Calu3 (cell line): ENCODE results near the gene TAC3. TPM values are rescaled to one million over a fixed set of nuclear protein-coding genes. Genes with fewer than 3 reads are reported as not detected.

Experiments
- Bru-seq: library from RNA; stranded (reverse); fragments of 400-500 nt; gene quantifications from one replicate; lab custom pipeline; 2021; lab: Mats Ljungman, UMichigan
- BruChase-seq, 2 experiments: library from RNA; stranded (reverse); fragments of 400-500 nt; gene quantifications; one replicate each; lab custom pipeline; 2021; lab: Mats Ljungman, UMichigan
- BruUV-seq: library from RNA; stranded (reverse); fragments of 400-500 nt; replicated peaks from 2 replicates; lab custom pipeline; 2021; lab: Mats Ljungman, UMichigan
- CTCF ChIA-PET: fragments of 300-600 bp; sonication (Branson Sonifier 250); formaldehyde crosslinking; loops from one replicate; lab custom pipeline; 2022; ENCODE audit warnings: antibody characterized with exemption; lab: Charles Lee
- DNase-seq: peaks from one replicate; pipeline ENCODE4 v3.0.0; 2022
- H3K27ac Mint-ChIP-seq: one replicate; pipeline ENCODE4 v1.8.0; 2022; ENCODE audit warnings: mixed read lengths; ENCODE audit not compliant: unreplicated experiment
- H3K27me3 Mint-ChIP-seq: one replicate; pipeline ENCODE4 v1.8.0; 2022; ENCODE audit warnings: mixed read lengths; ENCODE audit not compliant: unreplicated experiment
- H3K36me3 Mint-ChIP-seq: one replicate; pipeline ENCODE4 v1.8.0; 2022; ENCODE audit warnings: mild to moderate bottlenecking, moderate library complexity, mixed read lengths; ENCODE audit not compliant: insufficient read depth, unreplicated experiment
- H3K4me1 Mint-ChIP-seq: one replicate; pipeline ENCODE4 v1.8.0; 2022; ENCODE audit warnings: mild to moderate bottlenecking, low read depth, mixed read lengths; ENCODE audit not compliant: unreplicated experiment
- H3K4me3 Mint-ChIP-seq: one replicate; pipeline ENCODE4 v1.8.0; 2022; ENCODE audit warnings: mild to moderate bottlenecking, low read depth, moderate library complexity, mixed read lengths; ENCODE audit not compliant: unreplicated experiment
- H3K9me3 Mint-ChIP-seq: one replicate; pipeline ENCODE4 v1.8.0; 2022; ENCODE audit warnings: low read depth, mixed read lengths; ENCODE audit not compliant: unreplicated experiment
- intact Hi-C: fragments of 100-400 bp; cut with micrococcal nuclease; formaldehyde crosslinking; loops from one replicate; pipeline ENCODE4 v1.10.0; 2022; ENCODE audit not compliant: unreplicated experiment
- long read RNA-seq: library from polyadenylated mRNA; stranded (forward); transcript quantifications from one replicate; pipeline ENCODE4 v2.0.0, GENCODE V29; 2022
- total RNA-seq: library from RNA; stranded (reverse); gene quantifications from 2 replicates; pipeline ENCODE4 v1.2.3, GENCODE V29; 2022
- TF ChIP-seq, protein P1 (sequence below): fragments of 200-600 bp; IDR thresholded peaks from one replicate; pipeline ENCODE4 v1.8.0; 2022; ENCODE audit warnings: antibody characterized with exemption; ENCODE audit not compliant: unreplicated experiment

TAC3 gene
- not detected in 2 replicates for total RNA-seq
- percentile 26 among the genes with signal in this experiment for Bru-seq, nascent RNA
- BruChase-seq, experiment 1, labeled RNA remaining after a 6-hour chase, result percentile 35 among the genes with signal in this experiment
- BruChase-seq, experiment 2, labeled RNA remaining after a 2-hour chase, result percentile 29 among the genes with signal in this experiment
- long read RNA-seq, result 0 reads

DNA sequence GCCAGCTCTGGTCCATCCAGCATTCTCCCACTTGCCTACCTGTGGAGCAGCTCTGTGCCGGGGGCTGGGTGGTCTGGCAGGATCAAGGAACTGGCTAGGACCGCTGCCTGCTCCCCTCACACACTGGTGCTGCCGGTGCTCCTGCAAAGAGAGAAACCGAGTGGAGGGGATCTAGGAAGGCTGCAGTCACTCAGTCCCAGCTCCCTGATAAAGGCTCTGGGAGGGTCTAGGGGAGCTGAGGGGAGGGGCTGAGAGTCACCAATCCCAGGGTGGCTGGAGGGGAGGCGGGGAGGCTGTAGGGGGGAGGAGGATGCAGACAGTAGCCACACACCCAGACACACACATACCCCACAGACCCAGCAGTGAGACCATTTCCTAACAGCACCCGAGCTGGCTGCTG, at the start of gene TAC3:
TSS of gene TAC3 (minus strand) at position 182 of the 400 bp plus-strand sequence. CDS start 732 bp downstream, outside the sequence.
- Mint-ChIP-seq H3K4me3 (no peak within 1 kb of the TSS), H3K36me3 (no peaks in the 10 kb centered on the region), H3K9me3 (no peaks in the 10 kb centered on the region), H3K27ac (no peak within 1 kb of the TSS), H3K4me1 (no peaks in the 10 kb centered on the region), H3K27me3 (peaks cover 51% of the 10 kb centered on the region)
- BruUV-seq, result no TSS peak
- intact Hi-C loops, result no loop called here
- TF ChIP-seq, protein P1, sequence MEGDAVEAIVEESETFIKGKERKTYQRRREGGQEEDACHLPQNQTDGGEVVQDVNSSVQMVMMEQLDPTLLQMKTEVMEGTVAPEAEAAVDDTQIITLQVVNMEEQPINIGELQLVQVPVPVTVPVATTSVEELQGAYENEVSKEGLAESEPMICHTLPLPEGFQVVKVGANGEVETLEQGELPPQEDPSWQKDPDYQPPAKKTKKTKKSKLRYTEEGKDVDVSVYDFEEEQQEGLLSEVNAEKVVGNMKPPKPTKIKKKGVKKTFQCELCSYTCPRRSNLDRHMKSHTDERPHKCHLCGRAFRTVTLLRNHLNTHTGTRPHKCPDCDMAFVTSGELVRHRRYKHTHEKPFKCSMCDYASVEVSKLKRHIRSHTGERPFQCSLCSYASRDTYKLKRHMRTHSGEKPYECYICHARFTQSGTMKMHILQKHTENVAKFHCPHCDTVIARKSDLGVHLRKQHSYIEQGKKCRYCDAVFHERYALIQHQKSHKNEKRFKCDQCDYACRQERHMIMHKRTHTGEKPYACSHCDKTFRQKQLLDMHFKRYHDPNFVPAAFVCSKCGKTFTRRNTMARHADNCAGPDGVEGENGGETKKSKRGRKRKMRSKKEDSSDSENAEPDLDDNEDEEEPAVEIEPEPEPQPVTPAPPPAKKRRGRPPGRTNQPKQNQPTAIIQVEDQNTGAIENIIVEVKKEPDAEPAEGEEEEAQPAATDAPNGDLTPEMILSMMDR, result no peak
- CTCF ChIA-PET, result interaction anchor here (1.2 kb wide), 1 partner anchor 9 kb away, joined by 7 read pairs; no protein-coding TSS in a partner anchor
- no peak for DNase-seq

DNA sequence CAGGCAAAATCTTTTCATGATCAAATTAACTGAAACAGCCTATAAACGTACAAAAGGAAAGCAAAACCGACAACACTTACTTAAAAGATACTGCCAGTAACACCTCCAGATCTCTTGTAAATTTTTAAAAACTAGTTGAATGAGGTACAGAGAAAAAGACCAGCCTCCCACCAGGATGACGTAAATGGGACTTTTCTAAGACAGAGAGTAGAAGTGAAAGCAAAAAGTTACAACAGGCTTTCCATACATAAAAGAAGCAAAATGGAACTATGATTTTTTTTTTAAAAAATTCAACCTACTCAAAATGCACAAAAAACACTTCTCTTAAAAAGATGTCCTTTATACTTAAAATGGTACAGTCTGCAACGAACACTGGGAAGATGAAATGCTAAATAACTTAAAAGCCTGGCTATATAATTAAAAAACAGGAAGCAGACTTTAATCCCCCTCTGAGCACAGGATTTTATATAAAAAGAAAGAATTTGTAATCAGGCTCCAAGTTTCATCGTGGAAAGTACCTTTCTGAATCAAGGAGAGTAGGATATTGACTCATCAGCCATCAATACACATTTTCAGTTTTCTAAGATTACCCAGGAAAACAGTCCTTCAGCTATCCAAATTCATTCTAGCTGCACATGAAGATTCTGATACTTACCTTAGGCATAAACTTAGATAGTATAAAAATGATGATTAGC, 47.8 kb upstream of the TAC3 start:
- CTCF ChIA-PET, result interaction anchor here (0.6 kb wide), 1 partner anchor 307 kb away, joined by 3 read pairs; no protein-coding TSS in a partner anchor

GRCh38 chr12:57058454-57058853, 42.1 kb upstream of the TAC3 start:
- BruUV-seq, result no TSS peak
- no peaks in the 10 kb centered on the region for H3K27me3 Mint-ChIP-seq
- TF ChIP-seq, protein P1, result no peak
- CTCF ChIA-PET, result no interaction called here
- H3K4me1 Mint-ChIP-seq, result no peaks in the 10 kb centered on the region
- H3K27ac Mint-ChIP-seq, result no peak overlapping the region
- H3K36me3 Mint-ChIP-seq, result peaks cover 17% of the 10 kb centered on the region
- H3K4me3 Mint-ChIP-seq, result no peak overlapping the region
- no peak for DNase-seq
- no peaks in the 10 kb centered on the region for H3K9me3 Mint-ChIP-seq
- intact Hi-C loops, result no loop called here

More for the DNA sequence above, 47.8 kb upstream of the TAC3 start:
- Mint-ChIP-seq H3K4me1 (no peaks in the 10 kb centered on the region), H3K27me3 (no peaks in the 10 kb centered on the region), H3K9me3 (no peaks in the 10 kb centered on the region), H3K4me3 (no peak overlapping the region), H3K36me3 (peaks cover 13% of the 10 kb centered on the region), H3K27ac (no peak overlapping the region)
- TF ChIP-seq, protein P1, result no peak
- DNase-seq, result no peak
- intact Hi-C loops, result loop anchor here (2.0 kb wide), 1 partner anchor 307 kb away; no protein-coding TSS in a partner anchor
- BruUV-seq, result no TSS peak

DNA sequence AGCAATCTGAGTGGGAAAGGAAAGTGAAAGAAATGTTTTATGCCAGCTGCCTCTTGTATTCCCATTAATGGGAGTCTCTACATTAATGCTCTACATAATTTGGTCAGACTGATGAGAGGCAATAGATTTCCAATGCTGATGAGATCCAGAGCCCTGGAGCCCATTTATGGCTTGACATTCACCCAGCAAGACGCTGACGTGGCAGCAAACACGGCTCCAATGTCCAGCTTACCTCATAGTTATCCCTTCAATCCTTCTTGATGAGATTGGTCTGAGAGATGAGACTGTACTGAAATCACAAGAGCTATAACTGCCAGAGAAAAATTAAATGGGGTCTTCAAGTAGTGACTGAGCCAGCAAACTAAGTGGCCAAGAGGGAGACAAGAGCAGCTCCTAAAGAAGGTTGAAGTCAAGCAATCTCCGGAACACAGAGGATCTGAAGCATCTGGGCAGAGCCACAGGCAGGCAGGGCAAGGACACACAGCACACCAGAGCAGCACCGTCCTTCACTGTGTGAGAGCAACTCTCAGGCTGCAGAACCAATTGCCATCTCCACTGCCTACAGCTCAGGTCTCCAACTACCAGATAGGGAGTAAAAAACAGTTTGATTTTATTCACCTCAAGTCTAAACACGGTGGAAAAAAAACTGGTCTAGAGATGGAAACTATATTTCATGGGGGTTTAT, 40.9 kb upstream of the TAC3 start:
- Mint-ChIP-seq H3K4me1 (no peaks in the 10 kb centered on the region), H3K36me3 (peaks cover 9% of the 10 kb centered on the region), H3K4me3 (no peak overlapping the region), H3K27me3 (no peaks in the 10 kb centered on the region), H3K9me3 (no peaks in the 10 kb centered on the region), H3K27ac (no peak overlapping the region)
- intact Hi-C loops, result no loop called here
- CTCF ChIA-PET, result interaction anchor here (1.7 kb wide), 1 partner anchor 22 kb away, joined by 3 read pairs; no protein-coding TSS in a partner anchor
- BruUV-seq, result no TSS peak
- DNase-seq, result no peak
- TF ChIP-seq, protein P1, result no peak
